ENCODE measurements around the gene SPINK5. TPM values are rescaled to one million over a fixed set of nuclear protein-coding genes. Genes with fewer than 3 reads are reported as not detected.

SPINK5 gene
- total RNA-seq, 1 experiment from 2014 or later, result not detected

DNA sequence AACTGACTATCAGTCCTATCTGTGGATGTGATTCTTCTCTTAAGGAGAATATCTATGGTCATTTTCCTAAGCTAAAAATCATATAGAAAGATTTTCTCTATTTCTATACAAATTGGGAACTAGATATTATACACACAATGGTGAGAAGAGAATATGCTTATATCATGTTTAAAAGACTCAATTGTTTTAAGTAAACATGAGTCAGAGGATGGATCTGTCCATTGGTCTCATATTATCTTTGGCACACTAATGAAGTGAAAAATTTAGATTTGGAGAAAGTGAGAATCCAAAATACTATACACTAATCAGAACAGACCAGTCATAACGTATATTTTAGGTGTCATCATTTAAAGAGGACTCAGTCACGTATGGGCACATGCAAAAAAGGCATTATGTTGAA is 88.1 kb downstream of the SPINK5 start:
- H3K27me3 ChIP-seq (replicated peaks; ENCODE audit: insufficient read depth, low read depth, low read length, poor library complexity), result peaks cover 18% of the 10 kb centered on the region
- no peak for DNase-seq (ENCODE audit: low spot score)
- intact Hi-C loops (cut with micrococcal nuclease; ENCODE audit: unreplicated experiment), result no loop called here
- TF ChIP-seq, protein P1, sequence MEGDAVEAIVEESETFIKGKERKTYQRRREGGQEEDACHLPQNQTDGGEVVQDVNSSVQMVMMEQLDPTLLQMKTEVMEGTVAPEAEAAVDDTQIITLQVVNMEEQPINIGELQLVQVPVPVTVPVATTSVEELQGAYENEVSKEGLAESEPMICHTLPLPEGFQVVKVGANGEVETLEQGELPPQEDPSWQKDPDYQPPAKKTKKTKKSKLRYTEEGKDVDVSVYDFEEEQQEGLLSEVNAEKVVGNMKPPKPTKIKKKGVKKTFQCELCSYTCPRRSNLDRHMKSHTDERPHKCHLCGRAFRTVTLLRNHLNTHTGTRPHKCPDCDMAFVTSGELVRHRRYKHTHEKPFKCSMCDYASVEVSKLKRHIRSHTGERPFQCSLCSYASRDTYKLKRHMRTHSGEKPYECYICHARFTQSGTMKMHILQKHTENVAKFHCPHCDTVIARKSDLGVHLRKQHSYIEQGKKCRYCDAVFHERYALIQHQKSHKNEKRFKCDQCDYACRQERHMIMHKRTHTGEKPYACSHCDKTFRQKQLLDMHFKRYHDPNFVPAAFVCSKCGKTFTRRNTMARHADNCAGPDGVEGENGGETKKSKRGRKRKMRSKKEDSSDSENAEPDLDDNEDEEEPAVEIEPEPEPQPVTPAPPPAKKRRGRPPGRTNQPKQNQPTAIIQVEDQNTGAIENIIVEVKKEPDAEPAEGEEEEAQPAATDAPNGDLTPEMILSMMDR (conservative IDR thresholded peaks at IDR 0.05; ENCODE audit: low read depth, low read length), result no peak
- TF ChIP-seq EZH2 (IDR thresholded peaks at IDR 0.05; ENCODE audit: borderline replicate concordance, low read depth, low read length, poor library complexity, severe bottlenecking), result no peak
- no peak overlapping the region for H3K27ac ChIP-seq (ENCODE audit: low read depth, low read length, poor library complexity, severe bottlenecking)
- BruUV-seq (replicated peaks), result no TSS peak
- CTCF ChIA-PET, result no interaction called here
- H3K36me3 ChIP-seq (ENCODE audit: insufficient read depth, low read length, poor library complexity, severe bottlenecking), result no peaks in the 10 kb centered on the region
- POLR2A ChIA-PET (ENCODE audit: low non-redundant PET), result no interaction called here
- H3K4me3 ChIP-seq (ENCODE audit: low read depth, low read length, poor library complexity, severe bottlenecking), result no peak overlapping the region
- no peaks in the 10 kb centered on the region for H3K4me1 ChIP-seq (ENCODE audit: insufficient read depth, low read length, poor library complexity, severe bottlenecking)
- H3K9me3 ChIP-seq (ENCODE audit: low read depth, low read length, poor library complexity, severe bottlenecking), result no peaks in the 10 kb centered on the region

DNA sequence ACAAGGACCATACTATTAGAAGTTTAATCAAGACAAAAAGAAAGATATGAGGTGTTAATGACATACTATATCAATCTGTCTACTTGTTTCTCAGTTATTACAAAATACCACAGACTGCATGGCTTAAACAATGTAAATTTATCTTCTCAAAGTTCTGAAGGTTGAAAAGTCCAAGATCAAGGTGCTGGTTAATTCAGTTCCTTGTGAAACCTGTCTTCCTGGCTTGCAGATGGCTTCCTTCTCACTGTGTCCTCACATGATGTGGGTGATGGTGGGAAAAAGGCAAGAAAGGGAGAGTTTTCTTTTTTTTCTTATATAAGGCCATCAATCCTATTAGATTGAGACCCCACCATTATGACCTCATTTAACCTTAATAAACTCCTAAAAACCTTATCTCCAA is 89.0 kb downstream of the SPINK5 start:
- ChIA-PET CTCF (no interaction called here), POLR2A (ENCODE audit: low non-redundant PET) (no interaction called here)
- no peaks in the 10 kb centered on the region for H3K36me3 ChIP-seq (ENCODE audit: insufficient read depth, low read length, poor library complexity, severe bottlenecking)
- no peak overlapping the region for H3K27ac ChIP-seq (ENCODE audit: low read depth, low read length, poor library complexity, severe bottlenecking)
- peaks cover 18% of the 10 kb centered on the region for H3K27me3 ChIP-seq (replicated peaks; ENCODE audit: insufficient read depth, low read depth, low read length, poor library complexity)
- BruUV-seq (replicated peaks), result no TSS peak
- DNase-seq (ENCODE audit: low spot score), result no peak
- TF ChIP-seq EZH2 (IDR thresholded peaks at IDR 0.05; ENCODE audit: borderline replicate concordance, low read depth, low read length, poor library complexity, severe bottlenecking), result no peak
- TF ChIP-seq, protein P1 (conservative IDR thresholded peaks at IDR 0.05; ENCODE audit: low read depth, low read length), result no peak
- intact Hi-C loops (cut with micrococcal nuclease; ENCODE audit: unreplicated experiment), result no loop called here
- H3K9me3 ChIP-seq (ENCODE audit: low read depth, low read length, poor library complexity, severe bottlenecking), result no peaks in the 10 kb centered on the region
- no peak overlapping the region for H3K4me3 ChIP-seq (ENCODE audit: low read depth, low read length, poor library complexity, severe bottlenecking)
- no peaks in the 10 kb centered on the region for H3K4me1 ChIP-seq (ENCODE audit: insufficient read depth, low read length, poor library complexity, severe bottlenecking)

DNA sequence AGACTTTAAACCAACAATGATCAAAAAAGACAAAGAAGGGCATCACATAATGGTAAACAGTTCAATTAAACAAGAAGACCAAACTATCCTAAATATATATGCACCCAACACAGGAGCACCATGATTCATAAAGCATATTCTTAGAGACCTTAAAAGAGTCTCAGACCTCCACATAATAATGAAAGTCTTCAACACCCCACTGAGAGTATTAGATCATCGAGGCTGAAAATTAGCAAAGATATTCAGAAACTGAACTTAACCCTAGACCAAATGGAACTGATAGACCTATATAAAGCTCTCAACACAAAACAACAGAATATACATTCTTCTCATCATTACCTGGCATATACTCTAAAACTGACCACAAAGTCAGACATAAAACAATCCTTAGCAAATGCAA is 92.8 kb downstream of the SPINK5 start:
- Histone ChIP-seq H3K9me3 (ENCODE audit: low read depth, low read length, poor library complexity, severe bottlenecking) (no peaks in the 10 kb centered on the region), H3K4me3 (ENCODE audit: low read depth, low read length, poor library complexity, severe bottlenecking) (no peak overlapping the region), H3K27ac (ENCODE audit: low read depth, low read length, poor library complexity, severe bottlenecking) (no peak overlapping the region), H3K36me3 (ENCODE audit: insufficient read depth, low read length, poor library complexity, severe bottlenecking) (no peaks in the 10 kb centered on the region), H3K27me3 (replicated peaks; ENCODE audit: insufficient read depth, low read depth, low read length, poor library complexity) (no peaks in the 10 kb centered on the region), H3K4me1 (ENCODE audit: insufficient read depth, low read length, poor library complexity, severe bottlenecking) (no peaks in the 10 kb centered on the region)
- POLR2A ChIA-PET (ENCODE audit: low non-redundant PET), result no interaction called here
- no peak for TF ChIP-seq EZH2 (IDR thresholded peaks at IDR 0.05; ENCODE audit: borderline replicate concordance, low read depth, low read length, poor library complexity, severe bottlenecking)
- TF ChIP-seq, protein P1 (conservative IDR thresholded peaks at IDR 0.05; ENCODE audit: low read depth, low read length), result no peak
- CTCF ChIA-PET, result no interaction called here
- DNase-seq (ENCODE audit: low spot score), result no peak
- no TSS peak for BruUV-seq (replicated peaks)
- intact Hi-C loops (cut with micrococcal nuclease; ENCODE audit: unreplicated experiment), result no loop called here

All from A673 (cell line).